Measurements from ENCODE around the gene PLEKHA6. TPM values are rescaled to one million over a fixed set of nuclear protein-coding genes. Genes with fewer than 3 reads are reported as not detected.

The PLEKHA6 gene
- total RNA-seq, 2 donors from 2014 or later = 18.1 to 25.7 TPM

- no peak for DNase-seq (ENCODE audit: low spot score)
- H3K27ac ChIP-seq = no peak overlapping the region
- no peaks in the 10 kb centered on the region for H3K36me3 ChIP-seq
- H3K4me3 ChIP-seq = no peak overlapping the region
- peaks cover 0 to 7% of the 10 kb centered on the region in 2 donors for H3K4me1 ChIP-seq
- no peaks in the 10 kb centered on the region for H3K9me3 ChIP-seq
- no peaks in the 10 kb centered on the region for H3K27me3 ChIP-seq
- no peak for TF ChIP-seq CTCF (IDR thresholded peaks at IDR 0.05)
These were observed 17.4 kb downstream of the PLEKHA6 start for GRCh38 chr1:204342310-204342709.

- DNase-seq (ENCODE audit: low spot score) = no peak
- Histone ChIP-seq H3K4me3 (no peak overlapping the region), H3K36me3 (no peaks in the 10 kb centered on the region), H3K27ac (no peak overlapping the region), H3K4me1 (peaks cover 0 to 7% of the 10 kb centered on the region in 2 donors), H3K27me3 (no peaks in the 10 kb centered on the region), H3K9me3 (no peaks in the 10 kb centered on the region)
- TF ChIP-seq CTCF (IDR thresholded peaks at IDR 0.05) = no peak
These were observed 18.3 kb downstream of the PLEKHA6 start for GRCh38 chr1:204341380-204341779.

GRCh38 chr1:204340081-204340889 lies 19.4 kb downstream of the PLEKHA6 start:
- Histone ChIP-seq H3K9me3 (no peaks in the 10 kb centered on the region), H3K4me1 (peaks cover 0 to 9% of the 10 kb centered on the region in 2 donors), H3K4me3 (no peak overlapping the region), H3K27ac (no peak overlapping the region), H3K27me3 (no peaks in the 10 kb centered on the region), H3K36me3 (no peaks in the 10 kb centered on the region)
- no peak for DNase-seq (ENCODE audit: low spot score)
- TF ChIP-seq CTCF (IDR thresholded peaks at IDR 0.05) = no peak

- TF ChIP-seq CTCF (IDR thresholded peaks at IDR 0.05) = no peak
- Histone ChIP-seq H3K36me3 (no peaks in the 10 kb centered on the region), H3K9me3 (no peaks in the 10 kb centered on the region), H3K4me1 (peaks cover 0 to 14% of the 10 kb centered on the region in 2 donors), H3K4me3 (no peak overlapping the region), H3K27ac (peak overlapping the region in 1 of 2 donors; percentile 3), H3K27me3 (no peaks in the 10 kb centered on the region)
- DNase-seq (ENCODE audit: low spot score) = no peak
These were observed 20.2 kb downstream of the PLEKHA6 start for GRCh38 chr1:204339541-204339940.

- H3K27ac ChIP-seq = peak overlapping the region in 1 of 2 donors; percentile 3
- peaks cover 0 to 14% of the 10 kb centered on the region in 2 donors for H3K4me1 ChIP-seq
- H3K27me3 ChIP-seq = no peaks in the 10 kb centered on the region
- no peak for TF ChIP-seq CTCF (IDR thresholded peaks at IDR 0.05)
- H3K9me3 ChIP-seq = no peaks in the 10 kb centered on the region
- H3K4me3 ChIP-seq = no peak overlapping the region
- no peaks in the 10 kb centered on the region for H3K36me3 ChIP-seq
- no peak for DNase-seq (ENCODE audit: low spot score)
These were observed 20.7 kb downstream of the PLEKHA6 start for GRCh38 chr1:204338997-204339396.
